ENCODE measurements around the gene CFAP210. TPM values are rescaled to one million over a fixed set of nuclear protein-coding genes. Genes with fewer than 3 reads are reported as not detected.

The CFAP210 gene
- total and polyA plus RNA-seq, 2 experiments from 2014 or later, result 3.7 TPM; not detected in 1

DNA sequence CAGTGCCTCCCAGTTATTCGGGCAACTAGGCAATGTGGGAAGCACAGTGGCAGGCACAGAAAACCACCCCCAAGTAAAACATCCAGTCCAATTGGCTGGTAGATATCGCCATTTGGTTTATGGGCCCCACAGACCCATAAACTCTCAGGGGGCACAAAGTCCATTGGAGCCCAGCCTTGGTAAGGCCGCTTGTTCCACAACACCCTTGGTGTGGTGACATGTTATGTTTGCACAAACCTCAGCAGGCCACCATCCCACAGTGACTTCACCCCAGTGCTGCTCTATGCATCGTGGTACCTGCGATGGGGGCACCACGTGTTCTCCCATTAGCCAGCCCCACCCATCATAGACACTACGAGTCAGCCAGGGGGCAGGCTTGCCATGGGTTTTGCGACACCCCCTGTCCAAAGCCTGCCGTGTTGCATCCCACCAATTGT is 18.6 kb upstream of the CFAP210 start:
- peaks cover 5% of the 10 kb centered on the region for H3K27me3 Mint-ChIP-seq (ENCODE audit: insufficient read depth, low read depth, poor library complexity)
- H3K4me1 Mint-ChIP-seq, result peaks cover 7% of the 10 kb centered on the region; the same call in 1 of the 3 replicates
- Histone ChIP-seq H2AFZ (no peak overlapping the region), H3K27ac (ENCODE audit: low read depth) (no peak overlapping the region), H3K4me2 (no peak overlapping the region), H3K4me1 (ENCODE audit: insufficient read depth) (no peaks in the 10 kb centered on the region), H3K27me3 (ENCODE audit: insufficient read depth) (no peaks in the 10 kb centered on the region), H4K20me1 (replicated peaks; ENCODE audit: insufficient read depth) (0 out of 2 replicates have a peak, but pooled peaks cover 2% of the 10 kb centered on the region), H3K9me2 (ENCODE audit: insufficient read depth) (no peaks in the 10 kb centered on the region), H3K36me3 (ENCODE audit: insufficient read depth) (0 out of 2 replicates have a peak, but pooled peaks cover 3% of the 10 kb centered on the region), H3K79me2 (replicated peaks; ENCODE audit: insufficient read depth) (no peaks in the 10 kb centered on the region), H3F3A (replicated peaks; ENCODE audit: low read depth) (no peaks in the 10 kb centered on the region), H3K4me3 (no peak overlapping the region)
- no peak for DNase-seq (ENCODE audit: low spot score)
- peaks cover 19% of the 10 kb centered on the region for H3K36me3 Mint-ChIP-seq (ENCODE audit: low read depth)
- peaks cover 9% of the 10 kb centered on the region; the same call in 2 of the 3 replicates for H3K9me3 Mint-ChIP-seq
- no peak overlapping the region for H3K27ac Mint-ChIP-seq
- no peak for TF ChIP-seq POLR2AphosphoS5 (IDR thresholded peaks at IDR 0.05; ENCODE audit: low read depth)
- no peak for TF ChIP-seq EZH2 (IDR thresholded peaks at IDR 0.05; ENCODE audit: low read depth, unreplicated experiment)
- no peak for TF ChIP-seq CREB1 (CRISPR knock-in tag; IDR thresholded peaks at IDR 0.05; ENCODE audit: low read depth)
- no peak for TF ChIP-seq ZNF114 (CRISPR knock-in tag; IDR thresholded peaks at IDR 0.05)
- TF ChIP-seq, protein P1, sequence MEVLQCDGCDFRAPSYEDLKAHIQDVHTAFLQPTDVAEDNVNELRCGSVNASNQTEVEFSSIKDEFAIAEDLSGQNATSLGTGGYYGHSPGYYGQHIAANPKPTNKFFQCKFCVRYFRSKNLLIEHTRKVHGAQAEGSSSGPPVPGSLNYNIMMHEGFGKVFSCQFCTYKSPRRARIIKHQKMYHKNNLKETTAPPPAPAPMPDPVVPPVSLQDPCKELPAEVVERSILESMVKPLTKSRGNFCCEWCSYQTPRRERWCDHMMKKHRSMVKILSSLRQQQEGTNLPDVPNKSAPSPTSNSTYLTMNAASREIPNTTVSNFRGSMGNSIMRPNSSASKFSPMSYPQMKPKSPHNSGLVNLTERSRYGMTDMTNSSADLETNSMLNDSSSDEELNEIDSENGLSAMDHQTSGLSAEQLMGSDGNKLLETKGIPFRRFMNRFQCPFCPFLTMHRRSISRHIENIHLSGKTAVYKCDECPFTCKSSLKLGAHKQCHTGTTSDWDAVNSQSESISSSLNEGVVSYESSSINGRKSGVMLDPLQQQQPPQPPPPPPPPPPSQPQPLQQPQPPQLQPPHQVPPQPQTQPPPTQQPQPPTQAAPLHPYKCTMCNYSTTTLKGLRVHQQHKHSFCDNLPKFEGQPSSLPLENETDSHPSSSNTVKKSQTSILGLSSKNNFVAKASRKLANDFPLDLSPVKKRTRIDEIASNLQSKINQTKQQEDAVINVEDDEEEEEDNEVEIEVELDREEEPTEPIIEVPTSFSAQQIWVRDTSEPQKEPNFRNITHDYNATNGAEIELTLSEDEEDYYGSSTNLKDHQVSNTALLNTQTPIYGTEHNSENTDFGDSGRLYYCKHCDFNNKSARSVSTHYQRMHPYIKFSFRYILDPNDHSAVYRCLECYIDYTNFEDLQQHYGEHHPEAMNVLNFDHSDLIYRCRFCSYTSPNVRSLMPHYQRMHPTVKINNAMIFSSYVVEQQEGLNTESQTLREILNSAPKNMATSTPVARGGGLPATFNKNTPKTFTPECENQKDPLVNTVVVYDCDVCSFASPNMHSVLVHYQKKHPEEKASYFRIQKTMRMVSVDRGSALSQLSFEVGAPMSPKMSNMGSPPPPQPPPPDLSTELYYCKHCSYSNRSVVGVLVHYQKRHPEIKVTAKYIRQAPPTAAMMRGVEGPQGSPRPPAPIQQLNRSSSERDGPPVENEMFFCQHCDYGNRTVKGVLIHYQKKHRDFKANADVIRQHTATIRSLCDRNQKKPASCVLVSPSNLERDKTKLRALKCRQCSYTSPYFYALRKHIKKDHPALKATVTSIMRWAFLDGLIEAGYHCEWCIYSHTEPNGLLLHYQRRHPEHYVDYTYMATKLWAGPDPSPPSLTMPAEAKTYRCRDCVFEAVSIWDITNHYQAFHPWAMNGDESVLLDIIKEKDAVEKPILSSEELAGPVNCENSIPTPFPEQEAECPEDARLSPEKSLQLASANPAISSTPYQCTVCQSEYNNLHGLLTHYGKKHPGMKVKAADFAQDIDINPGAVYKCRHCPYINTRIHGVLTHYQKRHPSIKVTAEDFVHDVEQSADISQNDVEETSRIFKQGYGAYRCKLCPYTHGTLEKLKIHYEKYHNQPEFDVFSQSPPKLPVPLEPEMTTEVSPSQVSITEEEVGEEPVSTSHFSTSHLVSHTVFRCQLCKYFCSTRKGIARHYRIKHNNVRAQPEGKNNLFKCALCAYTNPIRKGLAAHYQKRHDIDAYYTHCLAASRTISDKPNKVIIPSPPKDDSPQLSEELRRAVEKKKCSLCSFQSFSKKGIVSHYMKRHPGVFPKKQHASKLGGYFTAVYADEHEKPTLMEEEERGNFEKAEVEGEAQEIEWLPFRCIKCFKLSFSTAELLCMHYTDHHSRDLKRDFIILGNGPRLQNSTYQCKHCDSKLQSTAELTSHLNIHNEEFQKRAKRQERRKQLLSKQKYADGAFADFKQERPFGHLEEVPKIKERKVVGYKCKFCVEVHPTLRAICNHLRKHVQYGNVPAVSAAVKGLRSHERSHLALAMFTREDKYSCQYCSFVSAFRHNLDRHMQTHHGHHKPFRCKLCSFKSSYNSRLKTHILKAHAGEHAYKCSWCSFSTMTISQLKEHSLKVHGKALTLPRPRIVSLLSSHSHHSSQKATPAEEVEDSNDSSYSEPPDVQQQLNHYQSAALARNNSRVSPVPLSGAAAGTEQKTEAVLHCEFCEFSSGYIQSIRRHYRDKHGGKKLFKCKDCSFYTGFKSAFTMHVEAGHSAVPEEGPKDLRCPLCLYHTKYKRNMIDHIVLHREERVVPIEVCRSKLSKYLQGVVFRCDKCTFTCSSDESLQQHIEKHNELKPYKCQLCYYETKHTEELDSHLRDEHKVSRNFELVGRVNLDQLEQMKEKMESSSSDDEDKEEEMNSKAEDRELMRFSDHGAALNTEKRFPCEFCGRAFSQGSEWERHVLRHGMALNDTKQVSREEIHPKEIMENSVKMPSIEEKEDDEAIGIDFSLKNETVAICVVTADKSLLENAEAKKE (CRISPR knock-in tag; IDR thresholded peaks at IDR 0.05), result no peak
- TF ChIP-seq, protein P2, sequence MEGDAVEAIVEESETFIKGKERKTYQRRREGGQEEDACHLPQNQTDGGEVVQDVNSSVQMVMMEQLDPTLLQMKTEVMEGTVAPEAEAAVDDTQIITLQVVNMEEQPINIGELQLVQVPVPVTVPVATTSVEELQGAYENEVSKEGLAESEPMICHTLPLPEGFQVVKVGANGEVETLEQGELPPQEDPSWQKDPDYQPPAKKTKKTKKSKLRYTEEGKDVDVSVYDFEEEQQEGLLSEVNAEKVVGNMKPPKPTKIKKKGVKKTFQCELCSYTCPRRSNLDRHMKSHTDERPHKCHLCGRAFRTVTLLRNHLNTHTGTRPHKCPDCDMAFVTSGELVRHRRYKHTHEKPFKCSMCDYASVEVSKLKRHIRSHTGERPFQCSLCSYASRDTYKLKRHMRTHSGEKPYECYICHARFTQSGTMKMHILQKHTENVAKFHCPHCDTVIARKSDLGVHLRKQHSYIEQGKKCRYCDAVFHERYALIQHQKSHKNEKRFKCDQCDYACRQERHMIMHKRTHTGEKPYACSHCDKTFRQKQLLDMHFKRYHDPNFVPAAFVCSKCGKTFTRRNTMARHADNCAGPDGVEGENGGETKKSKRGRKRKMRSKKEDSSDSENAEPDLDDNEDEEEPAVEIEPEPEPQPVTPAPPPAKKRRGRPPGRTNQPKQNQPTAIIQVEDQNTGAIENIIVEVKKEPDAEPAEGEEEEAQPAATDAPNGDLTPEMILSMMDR (conservative IDR thresholded peaks at IDR 0.05; ENCODE audit: low read depth in 2 of 2), result peak in 1 of 2 experiments; percentile 36; a peak in 1 of 4 replicates
- no peak for TF ChIP-seq EZH2phosphoT487 (IDR thresholded peaks at IDR 0.05; ENCODE audit: unreplicated experiment)
- no peak for TF ChIP-seq STAT1 (IDR thresholded peaks at IDR 0.05; ENCODE audit: unreplicated experiment)
- no peak for ATAC-seq
- no peak overlapping the region for H3K4me3 Mint-ChIP-seq
